ENCODE measurements around the gene SLC25A43. TPM values are rescaled to one million over a fixed set of nuclear protein-coding genes. Genes with fewer than 3 reads are reported as not detected.
"Not testable (repeated sequence)": the region's sequence is repeated elsewhere in the genome, so short reads cannot be mapped to it uniquely, and the experiment has no call there.

SLC25A43 gene
- total RNA-seq, 4 donors from 2014 or later: 2.6 to 19.2 (median 9.9) TPM

- no peak for TF ChIP-seq POLR2A (IDR thresholded peaks at IDR 0.05)
- TF ChIP-seq CTCF (IDR thresholded peaks at IDR 0.05): no peak
- H3K4me3 ChIP-seq (replicated peaks in 1 of 3): no peak overlapping the region
- no peaks in the 10 kb centered on the region for H3K36me3 ChIP-seq
- H3K4me1 ChIP-seq: no peaks in the 10 kb centered on the region
- H3K27ac ChIP-seq: peak overlapping the region in 1 of 3 donors; percentile 36
- H3K27me3 ChIP-seq: no peaks in the 10 kb centered on the region
- 100% methylated on average over 1 of the region's 4 CpGs; no CpG with 5 or more reads in 1 of the 2 donors for WGBS, 2 donors
- intact Hi-C loops (cut with DNase I): no loop called here
- peak; percentile 57 to 62 for DNase-seq
- no peaks in the 10 kb centered on the region for H3K9me3 ChIP-seq
Measured at GRCh38 chrX:119481323-119481801, 82.2 kb downstream of the SLC25A43 start.

- no peaks in the 10 kb centered on the region for H3K9me3 ChIP-seq
- H3K27ac ChIP-seq: peak overlapping the region; percentile 28 to 67 (median 36)
- H3K4me3 ChIP-seq (replicated peaks in 1 of 3): no peak overlapping the region
- no peaks in the 10 kb centered on the region for H3K4me1 ChIP-seq
- DNase-seq: no peak
- no peaks in the 10 kb centered on the region for H3K36me3 ChIP-seq
- intact Hi-C loops (cut with DNase I): no loop called here
- no peaks in the 10 kb centered on the region for H3K27me3 ChIP-seq
- WGBS, 2 donors: 37 to 42% methylated on average over 5 to 8 of the region's 10 CpGs
- TF ChIP-seq POLR2A (IDR thresholded peaks at IDR 0.05): no peak
- TF ChIP-seq CTCF (IDR thresholded peaks at IDR 0.05): no peak
Measured at GRCh38 chrX:119482041-119482440, 82.9 kb downstream of the SLC25A43 start.

GRCh38 chrX:119482481-119483480 is 83.6 kb downstream of the SLC25A43 start:
- no peak for TF ChIP-seq POLR2A (IDR thresholded peaks at IDR 0.05)
- peak in 5 of 6 experiments; percentile 36 to 65 (median 54) for TF ChIP-seq CTCF (IDR thresholded peaks at IDR 0.05)
- Histone ChIP-seq H3K9me3 (no peaks in the 10 kb centered on the region), H3K27me3 (no peaks in the 10 kb centered on the region), H3K27ac (peak overlapping the region; percentile 28 to 67 (median 36)), H3K36me3 (no peaks in the 10 kb centered on the region), H3K4me1 (no peaks in the 10 kb centered on the region), H3K4me3 (replicated peaks in 1 of 3) (no peak overlapping the region)
- intact Hi-C loops (cut with DNase I): no loop called here
- DNase-seq: peak; percentile 42 to 59
- WGBS, 2 donors: 9 to 26% methylated on average over 21 to 40 of the region's 48 CpGs

GRCh38 chrX:119486745-119487144 is 87.6 kb downstream of the SLC25A43 start:
- Histone ChIP-seq H3K36me3 (no peaks in the 10 kb centered on the region), H3K4me3 (replicated peaks in 1 of 3) (no peak overlapping the region), H3K9me3 (no peaks in the 10 kb centered on the region), H3K27ac (no peak overlapping the region), H3K4me1 (peaks cover 0 to under 1% of the 10 kb centered on the region in 2 donors), H3K27me3 (no peaks in the 10 kb centered on the region)
- TF ChIP-seq CTCF (IDR thresholded peaks at IDR 0.05): no peak
- no peak for TF ChIP-seq POLR2A (IDR thresholded peaks at IDR 0.05)
- WGBS, 2 donors: 70 to 74% methylated on average over 9 to 11 of the region's 11 CpGs
- DNase-seq: no peak
- intact Hi-C loops (cut with DNase I): no loop called here

GRCh38 chrX:119487766-119488165 is 88.6 kb downstream of the SLC25A43 start:
- H3K27ac ChIP-seq; H3K4me3 ChIP-seq (replicated peaks in 1 of 3); DNase-seq; H3K4me1 ChIP-seq; H3K36me3 ChIP-seq; H3K9me3 ChIP-seq; intact Hi-C loops (cut with DNase I); H3K27me3 ChIP-seq: not testable (repeated sequence)
- 100% methylated on average over 4 of the region's 24 CpGs; no CpG with 5 or more reads in 1 of the 2 donors for WGBS, 2 donors

Data from thyroid gland (tissue), 4 donors.